Astrocyte of the spinal cord (primary cell): Measurements from ENCODE around the gene RDH8.

Source experiments
- DNase-seq: peaks from one replicate; pipeline ENCODE4 v3.0.0; 2011; ENCODE audit warnings: low read depth, low spot score
- H3K4me3 ChIP-seq: 2 replicates; pipeline ENCODE4 v1.5.1; 2011; ENCODE audit warnings: low read depth, mild to moderate bottlenecking, low read length, moderate library complexity
- in situ Hi-C: cut with HindIII; loops from 2 replicates; pipeline ENCODE4 v1.10.0; 2017; ENCODE audit warnings: low sequenced_read_pairs
- TF ChIP-seq, protein P1 (sequence below): IDR thresholded peaks from 2 replicates; pipeline ENCODE4 v1.5.1; 2012; ENCODE audit warnings: low read depth, mild to moderate bottlenecking, low read length, inconsistent platforms

The RDH8 gene

DNA sequence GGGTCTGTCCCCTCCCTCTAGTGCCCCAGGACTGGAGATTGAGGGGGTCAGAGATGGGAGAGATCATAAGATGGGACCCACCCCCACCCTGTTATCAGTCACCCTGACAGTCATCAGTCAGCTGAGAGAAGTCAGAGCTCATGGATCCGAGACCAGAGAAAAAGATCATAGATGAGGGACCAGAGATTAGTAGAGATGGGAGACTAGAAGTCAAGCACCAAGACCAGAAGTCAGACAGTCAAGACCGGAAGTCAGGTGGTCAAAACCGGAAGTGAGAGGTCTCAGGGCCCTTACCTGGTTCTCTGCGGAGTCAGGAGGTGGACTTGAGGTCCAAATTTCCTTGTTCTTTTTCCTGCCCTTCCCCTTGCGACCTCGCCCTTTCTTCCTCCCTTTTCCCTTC lies 10.0 kb upstream of the RDH8 start:
- no peak for DNase-seq
- TF ChIP-seq, protein P1, sequence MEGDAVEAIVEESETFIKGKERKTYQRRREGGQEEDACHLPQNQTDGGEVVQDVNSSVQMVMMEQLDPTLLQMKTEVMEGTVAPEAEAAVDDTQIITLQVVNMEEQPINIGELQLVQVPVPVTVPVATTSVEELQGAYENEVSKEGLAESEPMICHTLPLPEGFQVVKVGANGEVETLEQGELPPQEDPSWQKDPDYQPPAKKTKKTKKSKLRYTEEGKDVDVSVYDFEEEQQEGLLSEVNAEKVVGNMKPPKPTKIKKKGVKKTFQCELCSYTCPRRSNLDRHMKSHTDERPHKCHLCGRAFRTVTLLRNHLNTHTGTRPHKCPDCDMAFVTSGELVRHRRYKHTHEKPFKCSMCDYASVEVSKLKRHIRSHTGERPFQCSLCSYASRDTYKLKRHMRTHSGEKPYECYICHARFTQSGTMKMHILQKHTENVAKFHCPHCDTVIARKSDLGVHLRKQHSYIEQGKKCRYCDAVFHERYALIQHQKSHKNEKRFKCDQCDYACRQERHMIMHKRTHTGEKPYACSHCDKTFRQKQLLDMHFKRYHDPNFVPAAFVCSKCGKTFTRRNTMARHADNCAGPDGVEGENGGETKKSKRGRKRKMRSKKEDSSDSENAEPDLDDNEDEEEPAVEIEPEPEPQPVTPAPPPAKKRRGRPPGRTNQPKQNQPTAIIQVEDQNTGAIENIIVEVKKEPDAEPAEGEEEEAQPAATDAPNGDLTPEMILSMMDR: no peak
- in situ Hi-C loops: no loop called here
- no peak overlapping the region for H3K4me3 ChIP-seq

DNA sequence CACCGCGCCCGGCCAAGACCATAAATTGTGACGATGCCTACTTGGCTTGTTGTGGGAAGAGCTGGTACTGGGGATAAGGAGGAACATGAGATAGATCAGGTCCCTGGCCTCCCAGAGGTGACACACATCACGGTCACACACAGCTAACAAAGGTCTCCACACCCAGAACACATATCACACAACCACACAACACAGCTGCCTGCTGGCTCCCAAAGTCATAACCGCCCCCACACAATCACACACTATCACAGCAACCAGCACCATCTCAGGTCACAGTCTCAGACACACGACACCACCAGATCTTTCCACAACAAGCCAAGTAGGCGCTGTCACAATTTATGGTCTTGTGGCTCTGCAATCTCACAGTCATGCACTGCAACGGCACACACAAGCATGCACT lies 8.7 kb upstream of the RDH8 start:
- no peak overlapping the region for H3K4me3 ChIP-seq
- TF ChIP-seq, protein P1: no peak

DNA sequence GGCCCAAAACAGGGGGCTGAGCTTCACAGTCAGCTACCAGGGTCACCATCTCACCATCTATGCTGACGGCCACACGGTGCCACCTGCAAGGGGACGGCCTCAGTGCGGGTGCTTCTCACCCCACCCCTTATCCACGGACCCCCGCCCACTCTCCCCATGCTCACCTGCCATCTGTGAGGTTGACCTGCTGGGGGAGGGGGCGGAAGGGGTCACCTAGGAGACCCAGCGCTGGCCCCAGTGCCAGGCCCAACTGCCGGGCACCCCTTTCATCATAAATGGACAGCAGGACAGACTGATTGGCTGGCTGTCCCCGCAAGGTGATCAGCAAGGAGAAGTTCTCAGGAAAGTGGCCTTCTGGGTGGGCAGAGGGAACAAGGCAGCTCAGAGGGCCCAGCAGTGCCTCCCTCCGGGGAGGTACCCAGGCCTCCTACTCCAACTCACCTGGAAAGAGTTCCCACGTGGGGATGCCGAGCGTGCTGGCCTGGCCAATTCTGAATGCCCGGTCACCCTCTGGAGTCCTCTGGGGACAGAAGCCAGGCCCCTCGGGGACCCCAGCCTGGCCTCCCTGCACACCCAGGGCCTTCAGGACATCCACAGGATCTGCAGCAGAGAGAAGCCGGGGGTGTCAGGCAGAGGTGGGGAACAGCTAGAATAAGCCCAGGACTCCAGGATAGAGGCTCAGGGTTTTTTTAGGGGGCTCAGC lies 7.5 kb upstream of the RDH8 start:
- in situ Hi-C loops: no loop called here

More for the DNA sequence above, 8.7 kb upstream of the RDH8 start:
- no peak for DNase-seq
- in situ Hi-C loops: no loop called here

DNA sequence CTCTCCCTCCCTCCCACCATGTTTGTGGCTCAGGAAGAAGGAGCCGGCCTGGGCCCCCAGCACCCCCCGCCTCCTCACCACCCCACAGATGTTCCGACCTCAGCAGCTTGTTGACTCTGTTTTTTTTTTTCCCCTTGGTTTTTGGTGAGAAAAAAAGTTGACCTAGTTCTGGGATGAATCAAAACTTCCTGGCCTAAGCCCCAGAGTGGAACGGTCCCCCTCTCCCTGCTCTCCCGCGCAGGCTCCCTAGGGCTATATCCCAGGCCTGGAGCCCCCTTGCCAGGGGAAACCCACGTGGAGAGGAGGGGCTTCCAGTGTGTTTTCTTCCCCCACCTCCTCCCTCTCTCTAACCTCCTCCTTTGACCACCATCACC lies 7.0 kb upstream of the RDH8 start:
- DNase-seq: peak; percentile 49
- in situ Hi-C loops: no loop called here
- TF ChIP-seq, protein P1: no peak
- H3K4me3 ChIP-seq: no peak overlapping the region

More for the DNA sequence above, 7.5 kb upstream of the RDH8 start:
- no peak for DNase-seq
- H3K4me3 ChIP-seq: no peak overlapping the region
- TF ChIP-seq, protein P1: no peak

DNA sequence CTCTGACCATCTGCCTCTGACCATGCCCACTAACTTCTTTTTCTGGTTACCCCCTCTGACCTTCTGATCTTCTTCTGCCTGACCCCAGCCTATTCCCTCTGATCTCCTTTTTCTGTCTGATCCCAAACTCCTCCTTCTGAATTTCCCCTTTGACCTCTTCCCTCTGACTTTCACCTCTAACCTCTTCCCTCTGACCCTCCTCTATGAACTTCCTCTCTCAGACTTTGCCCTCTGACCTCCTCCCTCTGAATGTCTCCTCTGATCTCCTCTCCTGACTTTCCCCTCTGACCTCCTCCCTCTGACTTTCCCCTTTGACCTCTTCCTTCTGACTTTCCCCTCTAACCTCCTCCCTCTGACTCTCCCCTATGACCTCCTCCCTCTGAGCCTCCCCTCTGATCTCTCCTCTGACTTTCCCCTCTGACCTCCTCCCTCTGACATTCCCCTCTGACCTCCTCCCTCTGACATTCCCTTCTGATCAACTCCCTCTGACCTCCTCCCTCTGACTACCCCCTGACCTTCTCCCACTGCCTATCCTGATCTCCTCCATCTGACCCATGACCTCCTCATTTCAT lies 6.4 kb upstream of the RDH8 start:
- H3K4me3 ChIP-seq: no peak overlapping the region
- in situ Hi-C loops: no loop called here
- TF ChIP-seq, protein P1: no peak
- no peak for DNase-seq

DNA sequence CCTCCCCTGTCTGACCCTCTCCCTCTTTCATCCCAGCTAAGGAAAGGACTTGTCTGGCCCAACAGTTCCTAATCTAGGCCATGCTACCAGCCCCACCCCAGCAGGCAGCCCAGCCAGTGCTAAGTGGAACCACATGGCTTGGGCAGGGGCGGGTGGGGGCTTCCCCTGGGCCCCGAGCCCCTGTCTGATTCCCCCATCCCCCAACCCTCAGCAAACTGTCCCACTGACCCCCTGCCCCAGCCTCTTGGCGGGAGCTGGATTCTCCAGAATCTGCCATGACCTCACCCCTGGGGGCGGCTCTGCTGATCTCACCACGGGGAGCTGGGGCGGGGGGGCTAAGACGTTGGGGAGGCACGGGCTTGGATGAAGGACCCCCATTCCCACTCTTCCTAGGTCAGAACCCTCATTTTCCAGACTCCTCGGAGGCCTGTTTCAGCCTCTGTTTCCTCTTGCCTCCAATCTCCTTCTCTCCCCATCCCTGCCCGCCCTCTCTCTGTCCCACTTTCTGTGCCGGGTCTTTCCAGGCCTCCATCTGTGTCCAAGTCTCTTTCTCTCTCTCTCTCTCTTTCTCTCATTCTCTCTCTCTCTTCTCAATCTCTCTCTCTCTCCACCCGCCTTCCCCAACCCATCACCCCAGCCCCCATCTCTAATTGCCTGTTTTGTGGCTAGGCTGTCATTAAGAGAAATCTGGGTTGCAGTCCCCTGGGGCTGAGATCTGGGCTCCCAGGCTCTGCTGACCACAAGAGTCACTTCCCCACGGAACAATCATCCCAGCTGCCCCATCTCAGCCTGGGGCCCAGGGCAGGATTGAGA lies 5.7 kb upstream of the RDH8 start:
- TF ChIP-seq, protein P1: no peak
- no peak overlapping the region for H3K4me3 ChIP-seq
- in situ Hi-C loops: no loop called here
- DNase-seq: peak; percentile 50
